HEK293 (cell line): ENCODE measurements around the gene INS.

Source experiments
- CTCF ChIA-PET: fragments of 350-600 bp; formaldehyde crosslinking; extraction: SDS; loops from one replicate; lab custom pipeline; 2021; ENCODE audit warnings: antibody characterized with exemption; lab: Yijun Ruan, JAX
- POLR2A ChIA-PET: fragments of 300-600 bp; formaldehyde crosslinking; extraction: SDS; loops from one replicate; lab custom pipeline; 2020; ENCODE audit warnings: antibody characterized with exemption, inconsistent platforms; lab: Yijun Ruan, JAX
- H3K27ac ChIP-seq: fragments of 200-500 bp; sonication (Bioruptor generic); 2 replicates; pipeline ENCODE4 v1.5.1; 2014; ENCODE audit warnings: low read depth, low read length, control low read depth, inconsistent platforms; ENCODE audit errors: extremely low read depth
- H3K36me3 ChIP-seq, 2 experiments: fragments of 200-500 bp in 1 of 2; sonication (Bioruptor generic) in 1 of 2; 1 replicate in 1 of 2; 2 replicates in 1 of 2; pipeline ENCODE4 v1.5.1; 2014 to 2017; ENCODE audit warnings: inconsistent platforms in 2 of 2, low read length in 2 of 2; ENCODE audit not compliant: control insufficient read depth in 2 of 2, insufficient read depth in 1 of 2
- H3K4me1 ChIP-seq: fragments of 200-500 bp; sonication (Bioruptor generic); 2 replicates; pipeline ENCODE4 v1.5.1; 2014; ENCODE audit warnings: mild to moderate bottlenecking, low read length, inconsistent platforms; ENCODE audit not compliant: control insufficient read depth, insufficient read depth
- H3K4me3 ChIP-seq: 2 replicates; pipeline ENCODE4 v1.5.1; 2011; ENCODE audit warnings: low read depth, mild to moderate bottlenecking, control low read depth, low read length, moderate library complexity
- H3K9me3 ChIP-seq: fragments of 200-500 bp; sonication (Bioruptor generic); 2 replicates; pipeline ENCODE4 v1.5.1; 2014; ENCODE audit warnings: low read depth, low read length, inconsistent platforms; ENCODE audit not compliant: control insufficient read depth, insufficient read depth
- BCL11B ChIP-seq: fragments of 450-650 bp; formaldehyde crosslinking; IDR thresholded peaks from 2 replicates; pipeline ENCODE4 v1.5.1; 2016; ENCODE audit warnings: low read depth, missing biosample characterization, missing genetic modification characterization
- KLF16 ChIP-seq: fragments of 450-650 bp; formaldehyde crosslinking; IDR thresholded peaks from 2 replicates; pipeline ENCODE4 v1.5.1; 2017; ENCODE audit warnings: missing biosample characterization, missing genetic modification characterization
- MEIS1 ChIP-seq: sonication (generic); formaldehyde crosslinking; IDR thresholded peaks from 2 replicates; pipeline ENCODE4 v1.8.1; 2022; ENCODE audit warnings: missing genetic modification reagents, mild to moderate bottlenecking, borderline replicate concordance
- OVOL3 ChIP-seq: fragments of 450-650 bp; formaldehyde crosslinking; IDR thresholded peaks from 2 replicates; pipeline ENCODE4 v1.5.1; 2016; ENCODE audit warnings: missing biosample characterization, missing genetic modification characterization
- ZNF132 ChIP-seq: fragments of 450-650 bp; formaldehyde crosslinking; IDR thresholded peaks from 2 replicates; pipeline ENCODE4 v1.5.1; 2017; ENCODE audit warnings: missing biosample characterization, missing genetic modification characterization, borderline replicate concordance
- ZNF211 ChIP-seq: fragments of 450-650 bp; formaldehyde crosslinking; IDR thresholded peaks from 2 replicates; pipeline ENCODE4 v1.5.1; 2016; ENCODE audit warnings: low read depth, missing biosample characterization, missing genetic modification characterization
- ZNF660 ChIP-seq: fragments of 450-650 bp; IDR thresholded peaks from 2 replicates; pipeline ENCODE4 v1.5.1; 2018; ENCODE audit warnings: missing biosample characterization, mild to moderate bottlenecking, missing genetic modification characterization
- ZNF664 ChIP-seq: fragments of 450-650 bp; formaldehyde crosslinking; IDR thresholded peaks from 2 replicates; pipeline ENCODE4 v1.5.1; 2016; ENCODE audit warnings: missing biosample characterization, missing genetic modification characterization
- ZNF785 ChIP-seq: fragments of 450-650 bp; formaldehyde crosslinking; IDR thresholded peaks from 2 replicates; pipeline ENCODE4 v1.5.1; 2016; ENCODE audit warnings: missing biosample characterization, missing genetic modification characterization
- TF ChIP-seq, protein P1 (sequence below): fragments of 450-650 bp; formaldehyde crosslinking; IDR thresholded peaks from 2 replicates; pipeline ENCODE4 v1.5.1; 2017; ENCODE audit warnings: missing biosample characterization, missing genetic modification characterization
- TF ChIP-seq, protein P2 (sequence below): fragments of 450-650 bp; formaldehyde crosslinking; optimal IDR thresholded peaks from 2 replicates; pipeline ENCODE3; 2016; ENCODE audit warnings: missing biosample characterization, mild to moderate bottlenecking, missing genetic modification characterization
- TF ChIP-seq, protein P3 (sequence below): fragments of 450-650 bp; formaldehyde crosslinking; IDR thresholded peaks from 2 replicates; pipeline ENCODE4 v1.5.1; 2016; ENCODE audit warnings: missing biosample characterization, missing genetic modification characterization
- TF ChIP-seq, protein P4 (sequence below): sonication (generic); formaldehyde crosslinking; IDR thresholded peaks from 2 replicates; pipeline ENCODE4 v1.8.1; 2022; ENCODE audit warnings: mild to moderate bottlenecking, moderate library complexity, missing genetic modification reagents
- TF ChIP-seq, protein P5 (sequence below): fragments of 450-650 bp; formaldehyde crosslinking; IDR thresholded peaks from 2 replicates; pipeline ENCODE4 v1.5.1; 2016; ENCODE audit warnings: missing biosample characterization, missing genetic modification characterization, borderline replicate concordance
- TF ChIP-seq, protein P6 (sequence below): fragments of 450-650 bp; IDR thresholded peaks from 2 replicates; pipeline ENCODE4 v1.5.1; 2018; ENCODE audit warnings: missing biosample characterization, missing genetic modification characterization

The INS gene

DNA sequence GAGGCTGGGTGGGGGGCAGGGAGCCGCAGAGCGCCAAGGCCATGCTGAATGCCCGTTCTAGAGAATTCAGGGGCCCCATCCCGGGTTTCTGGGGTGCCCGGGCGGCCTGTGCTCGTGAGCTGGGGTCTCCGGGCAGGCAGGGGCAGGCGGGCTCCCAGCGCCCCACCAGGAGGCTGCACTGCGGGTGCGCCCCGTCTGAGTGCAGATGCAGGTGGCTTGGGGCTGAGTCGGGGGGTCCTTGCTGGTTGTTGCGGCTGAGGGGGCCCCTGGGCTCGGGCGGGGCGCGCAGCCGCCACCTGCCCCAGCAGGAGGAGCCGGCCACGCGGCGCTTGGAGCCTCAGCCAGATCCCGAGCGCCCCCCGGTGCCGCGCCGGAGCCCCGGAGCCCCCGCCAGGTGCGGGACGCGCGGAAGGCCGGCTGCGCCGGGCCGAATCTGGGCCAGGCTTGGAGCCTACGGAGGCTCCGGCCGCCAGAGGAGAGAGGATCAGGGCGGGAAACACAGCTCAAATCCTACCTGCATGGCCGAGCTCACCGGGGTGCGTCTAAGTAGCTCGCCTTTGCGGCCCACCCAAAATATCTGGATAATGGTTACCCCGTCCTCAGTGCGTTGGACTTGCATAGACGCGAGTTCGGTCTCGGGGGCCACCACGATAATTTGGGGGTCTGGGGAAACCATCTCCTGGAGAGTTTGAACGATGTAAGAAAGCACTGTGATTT lies 21.2 kb downstream of the INS start (continued):
- TF ChIP-seq, protein P1, sequence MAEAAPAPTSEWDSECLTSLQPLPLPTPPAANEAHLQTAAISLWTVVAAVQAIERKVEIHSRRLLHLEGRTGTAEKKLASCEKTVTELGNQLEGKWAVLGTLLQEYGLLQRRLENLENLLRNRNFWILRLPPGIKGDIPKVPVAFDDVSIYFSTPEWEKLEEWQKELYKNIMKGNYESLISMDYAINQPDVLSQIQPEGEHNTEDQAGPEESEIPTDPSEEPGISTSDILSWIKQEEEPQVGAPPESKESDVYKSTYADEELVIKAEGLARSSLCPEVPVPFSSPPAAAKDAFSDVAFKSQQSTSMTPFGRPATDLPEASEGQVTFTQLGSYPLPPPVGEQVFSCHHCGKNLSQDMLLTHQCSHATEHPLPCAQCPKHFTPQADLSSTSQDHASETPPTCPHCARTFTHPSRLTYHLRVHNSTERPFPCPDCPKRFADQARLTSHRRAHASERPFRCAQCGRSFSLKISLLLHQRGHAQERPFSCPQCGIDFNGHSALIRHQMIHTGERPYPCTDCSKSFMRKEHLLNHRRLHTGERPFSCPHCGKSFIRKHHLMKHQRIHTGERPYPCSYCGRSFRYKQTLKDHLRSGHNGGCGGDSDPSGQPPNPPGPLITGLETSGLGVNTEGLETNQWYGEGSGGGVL, result peak; percentile 31; the same call in 1 of the 2 replicates
- TF ChIP-seq KLF16 (tag by site-specific recombination), result no peak
- TF ChIP-seq BCL11B (tag by site-specific recombination), result no peak
- TF ChIP-seq OVOL3 (tag by site-specific recombination), result no peak
- no peak for TF ChIP-seq ZNF132
- TF ChIP-seq, protein P2, sequence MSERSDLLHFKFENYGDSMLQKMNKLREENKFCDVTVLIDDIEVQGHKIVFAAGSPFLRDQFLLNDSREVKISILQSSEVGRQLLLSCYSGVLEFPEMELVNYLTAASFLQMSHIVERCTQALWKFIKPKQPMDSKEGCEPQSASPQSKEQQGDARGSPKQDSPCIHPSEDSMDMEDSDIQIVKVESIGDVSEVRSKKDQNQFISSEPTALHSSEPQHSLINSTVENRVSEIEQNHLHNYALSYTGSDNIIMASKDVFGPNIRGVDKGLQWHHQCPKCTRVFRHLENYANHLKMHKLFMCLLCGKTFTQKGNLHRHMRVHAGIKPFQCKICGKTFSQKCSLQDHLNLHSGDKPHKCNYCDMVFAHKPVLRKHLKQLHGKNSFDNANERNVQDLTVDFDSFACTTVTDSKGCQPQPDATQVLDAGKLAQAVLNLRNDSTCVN, result no peak
- TF ChIP-seq, protein P3, sequence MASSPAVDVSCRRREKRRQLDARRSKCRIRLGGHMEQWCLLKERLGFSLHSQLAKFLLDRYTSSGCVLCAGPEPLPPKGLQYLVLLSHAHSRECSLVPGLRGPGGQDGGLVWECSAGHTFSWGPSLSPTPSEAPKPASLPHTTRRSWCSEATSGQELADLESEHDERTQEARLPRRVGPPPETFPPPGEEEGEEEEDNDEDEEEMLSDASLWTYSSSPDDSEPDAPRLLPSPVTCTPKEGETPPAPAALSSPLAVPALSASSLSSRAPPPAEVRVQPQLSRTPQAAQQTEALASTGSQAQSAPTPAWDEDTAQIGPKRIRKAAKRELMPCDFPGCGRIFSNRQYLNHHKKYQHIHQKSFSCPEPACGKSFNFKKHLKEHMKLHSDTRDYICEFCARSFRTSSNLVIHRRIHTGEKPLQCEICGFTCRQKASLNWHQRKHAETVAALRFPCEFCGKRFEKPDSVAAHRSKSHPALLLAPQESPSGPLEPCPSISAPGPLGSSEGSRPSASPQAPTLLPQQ (tag by site-specific recombination), result no peak
- TF ChIP-seq, protein P4, sequence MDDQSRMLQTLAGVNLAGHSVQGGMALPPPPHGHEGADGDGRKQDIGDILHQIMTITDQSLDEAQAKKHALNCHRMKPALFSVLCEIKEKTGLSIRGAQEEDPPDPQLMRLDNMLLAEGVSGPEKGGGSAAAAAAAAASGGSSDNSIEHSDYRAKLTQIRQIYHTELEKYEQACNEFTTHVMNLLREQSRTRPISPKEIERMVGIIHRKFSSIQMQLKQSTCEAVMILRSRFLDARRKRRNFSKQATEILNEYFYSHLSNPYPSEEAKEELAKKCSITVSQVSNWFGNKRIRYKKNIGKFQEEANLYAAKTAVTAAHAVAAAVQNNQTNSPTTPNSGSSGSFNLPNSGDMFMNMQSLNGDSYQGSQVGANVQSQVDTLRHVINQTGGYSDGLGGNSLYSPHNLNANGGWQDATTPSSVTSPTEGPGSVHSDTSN (CRISPR knock-in tag), result no peak
- no peak for TF ChIP-seq ZNF211
- no peak for TF ChIP-seq ZNF785 (tag by site-specific recombination)
- no peak for TF ChIP-seq ZNF660 (tag by site-specific recombination)
- TF ChIP-seq MEIS1, result no peak
- no peak for TF ChIP-seq ZNF664 (tag by site-specific recombination)

DNA sequence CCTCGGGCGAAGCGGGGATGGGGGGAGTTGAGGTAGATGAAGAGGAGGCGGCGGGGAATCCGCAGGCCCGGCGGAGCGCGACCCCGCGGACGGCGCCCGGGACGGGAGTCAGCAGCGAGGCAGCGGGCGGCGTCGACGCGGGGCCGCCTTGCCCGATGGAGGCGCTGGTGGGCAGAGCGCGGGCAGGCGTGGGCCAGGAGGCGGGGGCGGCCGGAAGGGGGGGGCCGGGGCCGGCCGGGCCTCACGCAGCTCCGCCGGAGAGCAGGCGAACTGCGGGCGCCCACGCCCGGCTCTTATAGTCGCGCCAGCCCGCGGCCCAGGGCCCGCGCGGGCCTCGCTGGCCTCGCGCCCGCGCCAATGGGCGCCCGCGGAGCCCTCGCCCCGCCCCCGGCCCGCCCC lies 21.9 kb downstream of the INS start, which contains the start of gene IGF2:
IGF2 (minus strand) TSS at position 267 of the 399 bp plus-strand sequence. CDS start 3,866 bp downstream, outside the sequence.
- Histone ChIP-seq H3K27ac (no peak within 1 kb of the TSS; the same call in 1 of the 2 replicates), H3K4me1 (no peaks in the 10 kb centered on the region), H3K9me3 (no peaks in the 10 kb centered on the region), H3K36me3 (no peaks in the 10 kb centered on the region), H3K4me3 (peak within 1 kb of the TSS; percentile 11)
- ChIA-PET POLR2A (no interaction called here), CTCF (interaction anchor here (0.6 to 1.0 kb wide), 2 partner anchors 12 to 257 kb away, joined by 3 read pairs; no protein-coding TSS in a partner anchor)
- TF ChIP-seq, protein P5, sequence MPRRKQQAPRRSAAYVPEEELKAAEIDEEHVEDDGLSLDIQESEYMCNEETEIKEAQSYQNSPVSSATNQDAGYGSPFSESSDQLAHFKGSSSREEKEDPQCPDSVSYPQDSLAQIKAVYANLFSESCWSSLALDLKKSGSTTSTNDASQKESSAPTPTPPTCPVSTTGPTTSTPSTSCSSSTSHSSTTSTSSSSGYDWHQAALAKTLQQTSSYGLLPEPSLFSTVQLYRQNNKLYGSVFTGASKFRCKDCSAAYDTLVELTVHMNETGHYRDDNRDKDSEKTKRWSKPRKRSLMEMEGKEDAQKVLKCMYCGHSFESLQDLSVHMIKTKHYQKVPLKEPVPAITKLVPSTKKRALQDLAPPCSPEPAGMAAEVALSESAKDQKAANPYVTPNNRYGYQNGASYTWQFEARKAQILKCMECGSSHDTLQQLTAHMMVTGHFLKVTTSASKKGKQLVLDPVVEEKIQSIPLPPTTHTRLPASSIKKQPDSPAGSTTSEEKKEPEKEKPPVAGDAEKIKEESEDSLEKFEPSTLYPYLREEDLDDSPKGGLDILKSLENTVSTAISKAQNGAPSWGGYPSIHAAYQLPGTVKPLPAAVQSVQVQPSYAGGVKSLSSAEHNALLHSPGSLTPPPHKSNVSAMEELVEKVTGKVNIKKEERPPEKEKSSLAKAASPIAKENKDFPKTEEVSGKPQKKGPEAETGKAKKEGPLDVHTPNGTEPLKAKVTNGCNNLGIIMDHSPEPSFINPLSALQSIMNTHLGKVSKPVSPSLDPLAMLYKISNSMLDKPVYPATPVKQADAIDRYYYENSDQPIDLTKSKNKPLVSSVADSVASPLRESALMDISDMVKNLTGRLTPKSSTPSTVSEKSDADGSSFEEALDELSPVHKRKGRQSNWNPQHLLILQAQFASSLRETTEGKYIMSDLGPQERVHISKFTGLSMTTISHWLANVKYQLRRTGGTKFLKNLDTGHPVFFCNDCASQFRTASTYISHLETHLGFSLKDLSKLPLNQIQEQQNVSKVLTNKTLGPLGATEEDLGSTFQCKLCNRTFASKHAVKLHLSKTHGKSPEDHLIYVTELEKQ (tag by site-specific recombination), result no peak
- TF ChIP-seq, protein P6, sequence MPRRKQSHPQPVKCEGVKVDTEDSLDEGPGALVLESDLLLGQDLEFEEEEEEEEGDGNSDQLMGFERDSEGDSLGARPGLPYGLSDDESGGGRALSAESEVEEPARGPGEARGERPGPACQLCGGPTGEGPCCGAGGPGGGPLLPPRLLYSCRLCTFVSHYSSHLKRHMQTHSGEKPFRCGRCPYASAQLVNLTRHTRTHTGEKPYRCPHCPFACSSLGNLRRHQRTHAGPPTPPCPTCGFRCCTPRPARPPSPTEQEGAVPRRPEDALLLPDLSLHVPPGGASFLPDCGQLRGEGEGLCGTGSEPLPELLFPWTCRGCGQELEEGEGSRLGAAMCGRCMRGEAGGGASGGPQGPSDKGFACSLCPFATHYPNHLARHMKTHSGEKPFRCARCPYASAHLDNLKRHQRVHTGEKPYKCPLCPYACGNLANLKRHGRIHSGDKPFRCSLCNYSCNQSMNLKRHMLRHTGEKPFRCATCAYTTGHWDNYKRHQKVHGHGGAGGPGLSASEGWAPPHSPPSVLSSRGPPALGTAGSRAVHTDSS (tag by site-specific recombination), result peak; percentile 16; the same call in 1 of the 2 replicates
- TF ChIP-seq, all 188 proteins: peak for 1
